ENCODE data around the gene SDS. TPM values are rescaled to one million over a fixed set of nuclear protein-coding genes. Genes with fewer than 3 reads are reported as not detected.

The SDS gene
- total and polyA plus RNA-seq, 2 experiments from 2014 or later: 0.39 to 0.43 TPM

- Histone ChIP-seq H3K36me3 (replicated peaks; ENCODE audit: insufficient read depth, low read depth) (no peaks in the 10 kb centered on the region), H3K4me1 (ENCODE audit: insufficient read depth) (no peaks in the 10 kb centered on the region), H3K9me3 (ENCODE audit: low read depth) (no peaks in the 10 kb centered on the region), H3K9me2 (replicated peaks; ENCODE audit: insufficient read depth) (no peaks in the 10 kb centered on the region), H3K27ac (no peak overlapping the region), H3K4me3 (no peak overlapping the region), H3K27me3 (peaks cover 3% of the 10 kb centered on the region), H2AFZ (no peak overlapping the region), H3K4me2 (no peak overlapping the region), H4K20me1 (ENCODE audit: insufficient read depth, poor library complexity, severe bottlenecking) (no peaks in the 10 kb centered on the region), H3K79me2 (no peaks in the 10 kb centered on the region)
- no peak for TF ChIP-seq EZH2 (IDR thresholded peaks at IDR 0.05; ENCODE audit: borderline replicate concordance)
- TF ChIP-seq CTCF (IDR thresholded peaks at IDR 0.05; ENCODE audit: poor library complexity): no peak
- no peak for TF ChIP-seq EZH2phosphoT487 (IDR thresholded peaks at IDR 0.05; ENCODE audit: low read depth, severe bottlenecking, unreplicated experiment)
- WGBS (ENCODE audit: low lambda C conversion rate, missing lambda C conversion rate): 94% methylated on average over 1 of the region's 1 CpG
- DNase-seq (ENCODE audit: low spot score): no peak
Measured at GRCh38 chr12:113449839-113450238, 46.2 kb upstream of the SDS start.

GRCh38 chr12:113449299-113449698, 45.6 kb upstream of the SDS start:
- H3K27me3 ChIP-seq: peaks cover 3% of the 10 kb centered on the region
- no peak overlapping the region for H3K4me3 ChIP-seq
- no peaks in the 10 kb centered on the region for H3K9me2 ChIP-seq (replicated peaks; ENCODE audit: insufficient read depth)
- 98% methylated on average over 2 of the region's 2 CpGs for WGBS (ENCODE audit: low lambda C conversion rate, missing lambda C conversion rate)
- no peaks in the 10 kb centered on the region for H3K4me1 ChIP-seq (ENCODE audit: insufficient read depth)
- H4K20me1 ChIP-seq (ENCODE audit: insufficient read depth, poor library complexity, severe bottlenecking): no peaks in the 10 kb centered on the region
- no peaks in the 10 kb centered on the region for H3K9me3 ChIP-seq (ENCODE audit: low read depth)
- no peaks in the 10 kb centered on the region for H3K79me2 ChIP-seq
- no peak overlapping the region for H3K4me2 ChIP-seq
- TF ChIP-seq EZH2phosphoT487 (IDR thresholded peaks at IDR 0.05; ENCODE audit: low read depth, severe bottlenecking, unreplicated experiment) (no peak), EZH2 (IDR thresholded peaks at IDR 0.05; ENCODE audit: borderline replicate concordance) (no peak), CTCF (IDR thresholded peaks at IDR 0.05; ENCODE audit: poor library complexity) (no peak)
- no peaks in the 10 kb centered on the region for H3K36me3 ChIP-seq (replicated peaks; ENCODE audit: insufficient read depth, low read depth)
- H3K27ac ChIP-seq: no peak overlapping the region
- DNase-seq (ENCODE audit: low spot score): no peak
- no peak overlapping the region for H2AFZ ChIP-seq

- WGBS (ENCODE audit: low lambda C conversion rate, missing lambda C conversion rate): 65% methylated on average over 7 of the region's 7 CpGs
- no peaks in the 10 kb centered on the region for H3K9me2 ChIP-seq (replicated peaks; ENCODE audit: insufficient read depth)
- peaks cover 3% of the 10 kb centered on the region for H3K27me3 ChIP-seq
- no peaks in the 10 kb centered on the region for H3K36me3 ChIP-seq (replicated peaks; ENCODE audit: insufficient read depth, low read depth)
- H3K9me3 ChIP-seq (ENCODE audit: low read depth): no peaks in the 10 kb centered on the region
- no peak overlapping the region for H3K4me2 ChIP-seq
- DNase-seq (ENCODE audit: low spot score): no peak
- H4K20me1 ChIP-seq (ENCODE audit: insufficient read depth, poor library complexity, severe bottlenecking): no peaks in the 10 kb centered on the region
- no peaks in the 10 kb centered on the region for H3K4me1 ChIP-seq (ENCODE audit: insufficient read depth)
- no peak for TF ChIP-seq EZH2phosphoT487 (IDR thresholded peaks at IDR 0.05; ENCODE audit: low read depth, severe bottlenecking, unreplicated experiment)
- H3K4me3 ChIP-seq: no peak overlapping the region
- H3K27ac ChIP-seq: no peak overlapping the region
- H2AFZ ChIP-seq: no peak overlapping the region
- H3K79me2 ChIP-seq: no peaks in the 10 kb centered on the region
Measured at GRCh38 chr12:113448873-113449272, 45.2 kb upstream of the SDS start.

GRCh38 chr12:113445544-113446171, 42.0 kb upstream of the SDS start:
- no peak for TF ChIP-seq CTCF (IDR thresholded peaks at IDR 0.05; ENCODE audit: poor library complexity)
- TF ChIP-seq EZH2phosphoT487 (IDR thresholded peaks at IDR 0.05; ENCODE audit: low read depth, severe bottlenecking, unreplicated experiment): no peak
- TF ChIP-seq EZH2 (IDR thresholded peaks at IDR 0.05; ENCODE audit: borderline replicate concordance): no peak
- no peaks in the 10 kb centered on the region for H3K9me3 ChIP-seq (ENCODE audit: low read depth)
- H2AFZ ChIP-seq: no peak overlapping the region
- H3K27me3 ChIP-seq: peaks cover 4% of the 10 kb centered on the region
- no peaks in the 10 kb centered on the region for H4K20me1 ChIP-seq (ENCODE audit: insufficient read depth, poor library complexity, severe bottlenecking)
- no peak for DNase-seq (ENCODE audit: low spot score)
- H3K27ac ChIP-seq: no peak overlapping the region
- H3K9me2 ChIP-seq (replicated peaks; ENCODE audit: insufficient read depth): no peaks in the 10 kb centered on the region
- no peak overlapping the region for H3K4me3 ChIP-seq
- H3K4me1 ChIP-seq (ENCODE audit: insufficient read depth): peaks cover 4% of the 10 kb centered on the region
- 91% methylated on average over 6 of the region's 6 CpGs for WGBS (ENCODE audit: low lambda C conversion rate, missing lambda C conversion rate)
- H3K36me3 ChIP-seq (replicated peaks; ENCODE audit: insufficient read depth, low read depth): no peaks in the 10 kb centered on the region
- H3K79me2 ChIP-seq: no peaks in the 10 kb centered on the region
- no peak overlapping the region for H3K4me2 ChIP-seq
